Right lobe of liver (tissue), 6 donors: Measurements from ENCODE around the gene TRIO. TPM values are rescaled to one million over a fixed set of nuclear protein-coding genes. Genes with fewer than 3 reads are reported as not detected.

Experiments used
- ATAC-seq, 4 donors: fragments of 200-7000 bp; cut with Tn5 transposase; one replicate each; pipeline ENCODE4 v1.9.1; 2020; ENCODE audit warnings: mild to moderate bottlenecking in 4 of 4, moderate library complexity in 4 of 4
- DNase-seq, 3 donors: peaks; one replicate each; pipeline ENCODE4 v3.0.0-alpha.2; 2020
- H3K27ac ChIP-seq, 3 donors: fragments of 200-600 bp; one replicate each; pipeline ENCODE4 v1.8.0; 2022
- H3K27me3 ChIP-seq, 2 donors: fragments of 200-600 bp; one replicate each; pipeline ENCODE4 v1.8.0; 2022
- H3K36me3 ChIP-seq, 4 donors: fragments of 200-600 bp; sonication (generic) in 1 of 4; one replicate each; pipeline versions ENCODE4 v1.5.1 to v1.8.0; 2017 to 2022; ENCODE audit warnings: control low read depth in 1 of 4
- H3K4me1 ChIP-seq, 4 donors: fragments of 200-600 bp; sonication (generic) in 1 of 4; one replicate each; pipeline versions ENCODE4 v1.5.1 to v1.8.0; 2017 to 2022; ENCODE audit warnings: control low read depth in 1 of 4
- H3K4me3 ChIP-seq, 3 donors: fragments of 200-600 bp; one replicate each; pipeline ENCODE4 v1.8.0; 2022
- H3K9me3 ChIP-seq, 4 donors: fragments of 200-600 bp; sonication (generic) in 1 of 4; one replicate each; pipeline versions ENCODE4 v1.5.1 to v1.8.0; 2017 to 2022; ENCODE audit warnings: control low read depth in 1 of 4
- POLR2A ChIP-seq: fragments of 450-650 bp; IDR thresholded peaks from one replicate; pipeline ENCODE4 v1.6.1; 2017; ENCODE audit warnings: antibody characterized with exemption, mild to moderate bottlenecking
- WGBS: methylation state at CpG from one replicate; pipeline ENCODE4 v1.1.6; 2018; ENCODE audit warnings: low coverage, low lambda C conversion rate; ENCODE audit not compliant: insufficient coverage; ENCODE audit errors: missing lambda C conversion rate; 5-methylcytosine and 5-hydroxymethylcytosine counted together
- intact Hi-C, 2 donors: fragments of 100-400 bp; cut with DNase I; formaldehyde crosslinking; loops; one replicate each; pipeline versions ENCODE4 v1.11.2 to v1.14.1; 2022
- total RNA-seq, 6 experiments: library from RNA; depleted of rRNA in 2 of 6; stranded (reverse); fragments of >200 nt in 2 of 6; fragmentation: NEBNext Ultra II Directional in 3 of 6; extraction: Animal tissue kit (Norgen Biotek cat#: 25700) in 3 of 6; gene quantifications; one replicate each; pipeline versions ENCODE4 v1.1.0 to v1.2.4, GENCODE V29; 2016 to 2023
- TF ChIP-seq, protein P1 (sequence below), 4 donors: fragments of 200-600 bp in 3 of 4; fragments of 450-650 bp in 1 of 4; IDR thresholded peaks; one replicate each; pipeline versions ENCODE4 v1.5.1 to v1.8.0; 2016 to 2022; ENCODE audit warnings: antibody characterized with exemption in 4 of 4, mild to moderate bottlenecking in 2 of 4
- donor health status: DM: no; HTN: yes; CAD: no.
- donor health status: DM: no; HTN: no; CAD: no.
- donor health status: DM: no; HTN: no; CAD: no.
- donor health status: DM: no; HTN: yes; CAD: no.
- donor health status: DM: no; HTN: yes; CAD: no.

TRIO gene
- total RNA-seq, 6 experiments from 2014 or later = 34.7 to 63.5 (median 50.2) TPM

DNA sequence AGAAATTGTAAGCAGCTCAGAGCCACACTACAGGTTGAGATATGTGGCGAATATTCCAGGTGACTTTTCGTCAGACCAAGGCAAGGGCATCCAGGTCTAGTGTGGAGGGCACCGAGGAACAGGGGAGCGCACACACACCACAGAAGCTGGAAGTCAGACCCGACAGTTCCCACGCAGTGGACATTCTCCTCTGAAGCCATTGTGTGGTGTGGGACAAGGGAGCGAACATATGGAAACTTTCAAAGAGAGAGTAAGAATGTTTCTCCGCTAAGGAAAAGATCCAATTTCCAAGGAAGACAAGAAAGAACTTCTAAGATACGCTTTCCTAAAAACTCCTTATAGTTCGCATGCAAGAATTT lies 297.1 kb downstream of the TRIO start:
- no peak for TF ChIP-seq POLR2A
- TF ChIP-seq, protein P1, sequence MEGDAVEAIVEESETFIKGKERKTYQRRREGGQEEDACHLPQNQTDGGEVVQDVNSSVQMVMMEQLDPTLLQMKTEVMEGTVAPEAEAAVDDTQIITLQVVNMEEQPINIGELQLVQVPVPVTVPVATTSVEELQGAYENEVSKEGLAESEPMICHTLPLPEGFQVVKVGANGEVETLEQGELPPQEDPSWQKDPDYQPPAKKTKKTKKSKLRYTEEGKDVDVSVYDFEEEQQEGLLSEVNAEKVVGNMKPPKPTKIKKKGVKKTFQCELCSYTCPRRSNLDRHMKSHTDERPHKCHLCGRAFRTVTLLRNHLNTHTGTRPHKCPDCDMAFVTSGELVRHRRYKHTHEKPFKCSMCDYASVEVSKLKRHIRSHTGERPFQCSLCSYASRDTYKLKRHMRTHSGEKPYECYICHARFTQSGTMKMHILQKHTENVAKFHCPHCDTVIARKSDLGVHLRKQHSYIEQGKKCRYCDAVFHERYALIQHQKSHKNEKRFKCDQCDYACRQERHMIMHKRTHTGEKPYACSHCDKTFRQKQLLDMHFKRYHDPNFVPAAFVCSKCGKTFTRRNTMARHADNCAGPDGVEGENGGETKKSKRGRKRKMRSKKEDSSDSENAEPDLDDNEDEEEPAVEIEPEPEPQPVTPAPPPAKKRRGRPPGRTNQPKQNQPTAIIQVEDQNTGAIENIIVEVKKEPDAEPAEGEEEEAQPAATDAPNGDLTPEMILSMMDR (IDR thresholded peaks at IDR 0.05) = no peak
- 89% methylated on average over 10 of the region's 10 CpGs for WGBS

DNA sequence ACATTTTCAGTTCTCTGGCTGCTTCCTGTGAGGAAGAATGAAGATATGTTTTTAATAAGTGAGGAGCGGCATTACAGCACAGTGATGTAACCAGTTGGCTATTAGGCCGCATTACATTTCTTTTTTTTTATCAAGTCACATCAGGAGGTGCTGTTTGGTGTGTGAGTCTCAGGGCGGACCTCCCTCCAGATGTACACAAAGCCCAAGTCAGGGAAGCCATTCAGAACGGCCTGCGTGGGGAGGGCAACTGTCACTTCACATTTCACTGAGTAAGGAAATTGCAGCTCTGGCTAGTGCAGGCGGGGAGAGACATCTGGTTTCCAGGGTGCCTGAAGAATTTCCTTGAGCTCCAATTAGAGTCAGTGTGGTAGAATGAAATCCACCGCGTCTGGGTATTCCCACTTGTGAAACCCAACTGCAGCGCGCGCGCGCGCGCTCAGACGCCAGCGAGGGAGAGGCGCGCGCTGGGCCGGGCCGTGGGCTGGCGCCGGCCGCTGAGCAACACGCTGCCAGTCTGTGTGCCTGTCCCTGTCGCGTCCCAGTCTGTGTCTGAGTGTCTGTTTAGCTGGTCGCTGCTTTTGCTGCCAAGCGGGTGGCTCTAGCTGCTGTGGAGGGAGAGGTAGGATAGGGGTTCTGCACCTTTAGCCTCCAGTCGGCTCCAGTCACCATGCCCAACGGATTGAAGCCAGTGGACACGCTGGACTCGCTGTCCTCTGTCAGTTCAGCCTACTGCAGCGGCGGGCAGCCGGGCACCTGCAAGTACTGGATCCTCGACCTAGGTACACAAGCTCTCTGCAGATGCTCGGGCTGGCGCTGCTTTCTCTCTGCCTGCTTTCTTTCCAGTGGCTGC lies 297.7 kb downstream of the TRIO start:
- Histone ChIP-seq H3K27me3 (no peaks in the 10 kb centered on the region), H3K36me3 (no peaks in the 10 kb centered on the region), H3K4me1 (no peaks in the 10 kb centered on the region), H3K27ac (no peak overlapping the region), H3K9me3 (no peaks in the 10 kb centered on the region), H3K4me3 (no peak overlapping the region)
- ATAC-seq (peak in 3 of 4 donors; percentile 16 to 42 (median 41)), DNase-seq (no peak)
- intact Hi-C loops = no loop called here
- no peak for TF ChIP-seq POLR2A
- TF ChIP-seq, protein P1 (IDR thresholded peaks at IDR 0.05) = no peak
- 76% methylated on average over 34 of the region's 40 CpGs for WGBS

More for the DNA sequence above, 297.1 kb downstream of the TRIO start:
- intact Hi-C loops = no loop called here
- DNase-seq (no peak), ATAC-seq (no peak)
- H3K4me1 ChIP-seq = no peaks in the 10 kb centered on the region
- no peak overlapping the region for H3K4me3 ChIP-seq
- H3K27ac ChIP-seq = no peak overlapping the region
- no peaks in the 10 kb centered on the region for H3K9me3 ChIP-seq
- no peaks in the 10 kb centered on the region for H3K36me3 ChIP-seq
- H3K27me3 ChIP-seq = no peaks in the 10 kb centered on the region

DNA sequence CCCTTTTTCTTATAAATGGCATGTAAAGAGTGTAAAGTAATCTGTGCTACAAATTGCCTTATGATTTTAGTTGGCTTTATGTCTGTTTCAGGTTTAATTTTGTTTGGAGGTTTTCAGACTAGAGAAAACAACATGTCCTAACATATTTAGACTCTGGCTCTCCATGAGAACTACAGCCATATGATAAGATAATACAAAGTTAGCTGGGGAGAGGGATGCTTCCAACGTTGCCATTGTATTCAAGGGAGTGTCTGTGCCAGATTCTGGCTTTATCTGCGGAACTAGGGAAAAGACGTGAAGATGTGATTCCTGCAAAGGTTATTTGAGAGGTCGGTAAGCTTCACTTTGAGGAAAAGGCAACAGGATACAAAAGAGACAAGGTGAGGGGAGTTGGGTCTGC lies 298.5 kb downstream of the TRIO start:
- Histone ChIP-seq H3K27ac (no peak overlapping the region), H3K4me3 (no peak overlapping the region), H3K9me3 (no peaks in the 10 kb centered on the region), H3K27me3 (no peaks in the 10 kb centered on the region), H3K4me1 (no peaks in the 10 kb centered on the region), H3K36me3 (no peaks in the 10 kb centered on the region)
- WGBS = 64% methylated on average over 4 of the region's 4 CpGs
- DNase-seq = no peak
- ATAC-seq = no peak
- TF ChIP-seq, protein P1 (IDR thresholded peaks at IDR 0.05) = no peak
- TF ChIP-seq POLR2A = no peak
- intact Hi-C loops = no loop called here

DNA sequence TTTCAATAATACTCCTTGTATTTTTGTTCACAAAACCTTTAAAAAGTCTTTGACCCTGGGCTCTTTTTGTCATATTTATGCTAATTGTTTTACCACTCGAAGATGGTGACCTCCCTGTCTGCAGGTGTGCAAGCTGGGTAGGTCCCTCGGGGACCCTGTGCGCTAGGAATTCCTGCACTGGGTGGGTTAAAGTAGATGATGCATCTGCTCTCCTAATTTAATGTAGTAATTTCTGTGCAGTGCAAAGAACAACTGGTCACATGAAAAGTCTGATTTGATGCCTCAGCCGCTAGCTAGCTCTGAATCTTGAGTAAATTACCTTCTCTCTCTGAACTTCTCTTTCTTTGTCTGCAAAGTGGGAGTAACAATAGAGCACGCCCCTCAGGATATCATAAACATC lies 299.4 kb downstream of the TRIO start:
- Histone ChIP-seq H3K4me1 (no peaks in the 10 kb centered on the region), H3K4me3 (no peak overlapping the region), H3K27me3 (no peaks in the 10 kb centered on the region), H3K9me3 (no peaks in the 10 kb centered on the region), H3K27ac (no peak overlapping the region), H3K36me3 (no peaks in the 10 kb centered on the region)
- DNase-seq (no peak), ATAC-seq (no peak)
- WGBS = 88% methylated on average over 5 of the region's 5 CpGs
- intact Hi-C loops = no loop called here
- TF ChIP-seq, protein P1 (IDR thresholded peaks at IDR 0.05) = no peak
- TF ChIP-seq POLR2A = no peak
